HS-27A (cell line): Measurements from ENCODE around the gene FRMPD3.

Source experiments
- DNase-seq: peaks from one replicate; pipeline ENCODE4 v3.0.0-alpha.2; 2012; ENCODE audit warnings: low read depth, missing footprints

Gene FRMPD3

GRCh38 chrX:107482046-107482445 lies 32.6 kb downstream of the FRMPD3 start:
- DNase-seq, result no peak

GRCh38 chrX:107484002-107484726 lies 34.7 kb downstream of the FRMPD3 start:
- DNase-seq, result no peak

GRCh38 chrX:107485013-107485412 lies 35.6 kb downstream of the FRMPD3 start:
- no peak for DNase-seq

- DNase-seq, result no peak
These were observed 43.7 kb downstream of the FRMPD3 start for GRCh38 chrX:107493141-107493540.

GRCh38 chrX:107496786-107497185 lies 47.3 kb downstream of the FRMPD3 start:
- DNase-seq, result no peak
